GM19397 (cell line): ENCODE data around the gene MCF2L2.

Experiments
- ATAC-seq: cut with Tn5 transposase; IDR thresholded peaks from one replicate; pipeline ENCODE4 v1.9.1; 2021; ENCODE audit warnings: mild to moderate bottlenecking, moderate library complexity; ENCODE audit not compliant: unreplicated experiment

The MCF2L2 gene

GRCh38 chr3:183401678-183402077 is 26.7 kb downstream of the MCF2L2 start:
- no peak for ATAC-seq

GRCh38 chr3:183400352-183400751 is 28.1 kb downstream of the MCF2L2 start:
- no peak for ATAC-seq

GRCh38 chr3:183396662-183397391 is 31.6 kb downstream of the MCF2L2 start:
- no peak for ATAC-seq

- ATAC-seq, result no peak
These were observed 34.3 kb downstream of the MCF2L2 start for GRCh38 chr3:183394150-183394549.

GRCh38 chr3:183393625-183394024 is 34.8 kb downstream of the MCF2L2 start:
- ATAC-seq, result no peak

GRCh38 chr3:183392186-183393034 is 36.0 kb downstream of the MCF2L2 start:
- no peak for ATAC-seq

GRCh38 chr3:183391460-183391859 is 37.0 kb downstream of the MCF2L2 start:
- no peak for ATAC-seq

- no peak for ATAC-seq
These were observed 37.6 kb downstream of the MCF2L2 start for GRCh38 chr3:183390844-183391243.

- ATAC-seq, result no peak
These were observed 40.1 kb downstream of the MCF2L2 start for GRCh38 chr3:183388213-183388895.

GRCh38 chr3:183387797-183388196 is 40.6 kb downstream of the MCF2L2 start:
- no peak for ATAC-seq

GRCh38 chr3:183386651-183387050 is 41.8 kb downstream of the MCF2L2 start:
- ATAC-seq, result no peak

- peak; percentile 57 for ATAC-seq
These were observed 42.5 kb downstream of the MCF2L2 start for GRCh38 chr3:183385698-183386613.

- ATAC-seq, result no peak
These were observed 46.7 kb downstream of the MCF2L2 start for GRCh38 chr3:183381673-183382072.

GRCh38 chr3:183381179-183381578 is 47.2 kb downstream of the MCF2L2 start:
- ATAC-seq, result no peak

GRCh38 chr3:183378951-183379350 is 49.5 kb downstream of the MCF2L2 start:
- ATAC-seq, result no peak

GRCh38 chr3:183378545-183378944 is 49.9 kb downstream of the MCF2L2 start:
- ATAC-seq, result no peak

- ATAC-seq, result no peak
These were observed 50.4 kb downstream of the MCF2L2 start for GRCh38 chr3:183378008-183378407.

- ATAC-seq, result no peak
These were observed 51.0 kb downstream of the MCF2L2 start for GRCh38 chr3:183377307-183377959.

- ATAC-seq, result no peak
These were observed 52.6 kb downstream of the MCF2L2 start for GRCh38 chr3:183375787-183376186.

GRCh38 chr3:183375337-183375736 is 53.1 kb downstream of the MCF2L2 start:
- no peak for ATAC-seq
